Amniotic epithelial cell (primary cell): ENCODE measurements around the gene CELF2.

Source experiments
- DNase-seq: peaks from one replicate; pipeline ENCODE4 v3.0.0-alpha.2; 2010; ENCODE audit warnings: low read depth

The CELF2 gene

DNA sequence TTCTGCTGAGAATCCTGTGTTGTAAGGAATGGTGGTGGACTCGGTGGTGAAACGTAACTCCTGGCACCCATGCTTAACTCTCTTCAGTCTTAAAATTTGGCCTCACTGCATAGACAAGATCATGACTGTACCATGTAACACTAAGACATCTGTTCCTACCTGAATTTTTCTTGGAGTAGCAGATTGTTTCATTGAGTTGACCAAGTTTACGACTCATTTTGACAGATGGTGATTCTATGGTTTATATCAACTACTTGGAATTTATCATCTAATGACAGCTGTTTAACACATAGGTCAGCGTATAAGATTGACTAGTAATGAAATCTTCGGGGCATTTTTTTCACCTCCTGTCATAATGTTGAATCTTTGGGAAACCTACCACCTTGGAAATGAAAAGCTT, 184.2 kb downstream of the CELF2 start:
- no peak for DNase-seq

GRCh38 chr10:11204351-11204942, 186.8 kb downstream of the CELF2 start:
- no peak for DNase-seq

GRCh38 chr10:11205030-11205772, 187.5 kb downstream of the CELF2 start:
- DNase-seq = no peak

GRCh38 chr10:11206676-11207559, 189.2 kb downstream of the CELF2 start:
- DNase-seq = no peak

DNA sequence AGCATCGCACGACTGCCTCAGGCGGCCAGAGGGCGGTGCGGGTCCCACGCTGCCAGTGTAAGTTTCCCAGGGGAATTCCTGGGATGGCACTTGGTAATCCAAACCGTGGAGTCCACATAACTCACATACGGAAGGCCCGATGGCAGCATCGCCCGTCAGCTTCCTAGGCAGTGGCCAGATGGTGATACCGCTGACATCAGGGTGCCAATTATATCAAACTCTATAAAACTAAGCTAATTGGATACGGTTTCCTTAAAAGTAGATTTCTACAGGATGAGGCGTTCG, 189.8 kb downstream of the CELF2 start:
- DNase-seq = no peak

GRCh38 chr10:11208243-11208642, 190.6 kb downstream of the CELF2 start:
- no peak for DNase-seq

DNA sequence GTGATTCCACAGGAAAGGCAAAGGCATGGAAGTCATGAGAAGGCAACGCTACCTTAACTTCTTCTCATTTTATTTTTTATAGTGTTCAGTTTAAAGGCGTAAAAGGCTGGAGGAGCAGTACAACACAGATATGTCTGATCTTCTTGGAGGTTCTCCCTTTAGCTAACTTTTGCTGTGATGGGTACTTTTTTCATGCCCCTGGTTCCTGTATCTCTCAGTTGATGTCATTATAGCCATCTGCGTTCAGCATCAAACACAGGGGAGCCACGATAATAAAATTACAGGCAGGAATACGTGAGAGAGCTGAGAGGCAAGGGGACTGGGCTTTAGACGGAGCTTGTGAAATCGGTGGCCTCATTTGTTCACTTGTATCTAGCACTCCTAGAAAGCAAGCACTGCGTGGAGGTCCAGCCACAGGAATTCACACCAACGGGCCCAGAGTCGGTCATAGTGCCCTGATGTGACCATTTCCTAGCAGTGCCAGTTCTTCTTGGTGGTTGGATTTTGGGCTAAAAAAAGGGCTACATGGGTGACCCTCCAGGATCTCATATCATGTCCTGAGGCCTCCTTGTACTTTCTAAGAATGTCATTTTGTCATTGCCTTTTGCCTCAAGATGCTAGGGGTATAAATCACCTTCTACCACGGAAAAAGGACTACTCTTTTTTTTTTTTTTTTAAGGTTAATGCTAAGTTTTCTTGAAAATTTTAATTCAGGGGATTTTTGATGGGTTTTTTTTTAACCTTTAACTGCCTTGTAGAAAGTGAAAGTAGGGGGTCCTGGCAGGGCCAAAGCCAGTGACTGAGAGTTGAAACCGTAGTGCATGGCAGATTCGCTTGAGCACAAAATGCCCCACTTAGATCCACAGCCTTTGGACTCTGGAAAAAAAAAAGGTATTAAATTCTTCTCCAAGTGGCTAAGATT, 191.5 kb downstream of the CELF2 start:
- DNase-seq = no peak

- DNase-seq = no peak
Measured at GRCh38 chr10:11209830-11210181, 192.1 kb downstream of the CELF2 start.

GRCh38 chr10:11210211-11210922, 192.7 kb downstream of the CELF2 start:
- DNase-seq = no peak

GRCh38 chr10:11212288-11213085, 194.8 kb downstream of the CELF2 start:
- no peak for DNase-seq

DNA sequence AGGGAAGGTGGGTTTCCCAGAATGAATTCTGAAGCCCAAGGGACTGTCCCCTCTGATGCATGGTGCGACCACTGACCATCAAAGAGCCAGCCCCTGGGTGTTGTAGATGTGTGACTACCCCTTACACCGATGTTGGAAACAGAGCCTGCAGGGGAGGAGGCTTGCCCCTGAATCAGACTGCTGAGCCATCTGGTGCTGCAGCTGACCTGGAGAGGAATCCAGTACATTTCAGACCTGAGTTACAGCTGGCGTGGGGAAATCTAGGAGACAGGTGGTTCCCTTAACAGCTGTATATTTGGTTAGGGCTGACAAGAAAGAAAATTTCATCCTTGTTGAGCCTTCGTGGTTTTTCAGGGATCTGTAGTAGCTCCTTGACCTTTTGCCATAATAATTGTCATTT, 195.5 kb downstream of the CELF2 start:
- DNase-seq = no peak

- no peak for DNase-seq
Measured at GRCh38 chr10:11214407-11214806, 196.7 kb downstream of the CELF2 start.

GRCh38 chr10:11215471-11215870, 197.8 kb downstream of the CELF2 start:
- DNase-seq = no peak

DNA sequence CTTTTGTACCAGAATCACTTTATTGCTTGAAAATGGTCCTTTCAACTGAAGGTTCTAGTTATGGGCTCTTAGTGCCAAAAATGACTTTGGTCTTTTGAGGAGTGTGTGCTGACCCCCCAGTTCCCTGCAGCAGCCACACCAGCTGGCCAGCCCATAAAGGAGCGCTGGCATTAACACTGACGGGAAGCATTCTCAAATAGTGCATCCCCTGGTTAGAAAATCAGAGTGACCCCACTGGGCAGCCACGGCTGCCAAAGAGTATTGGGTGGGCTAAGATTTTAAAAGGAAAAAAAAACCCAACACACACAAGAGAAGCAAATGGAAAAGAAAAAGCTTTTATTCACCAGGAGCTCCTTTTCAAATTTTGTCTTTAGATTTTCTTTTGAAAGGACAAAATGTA, 199.8 kb downstream of the CELF2 start:
- DNase-seq = no peak

DNA sequence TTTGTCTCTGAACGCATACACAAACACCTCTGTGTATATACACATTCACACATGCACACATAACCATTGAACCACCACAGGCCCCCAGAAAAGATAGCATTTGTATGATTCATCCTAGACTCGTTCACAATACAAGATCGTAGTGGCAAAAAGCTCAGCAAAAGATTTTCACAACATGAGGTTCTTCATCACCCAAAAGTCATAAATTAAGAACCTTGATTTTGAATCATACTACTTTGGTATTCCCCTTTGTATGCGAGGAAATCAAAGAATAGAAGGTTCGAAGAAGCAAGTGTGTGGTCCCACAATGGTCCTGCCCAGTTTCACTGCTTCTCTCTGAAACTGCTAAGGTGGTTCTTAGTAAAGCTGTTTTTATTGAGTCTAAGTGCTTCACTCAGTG, 200.7 kb downstream of the CELF2 start:
- DNase-seq = no peak

DNA sequence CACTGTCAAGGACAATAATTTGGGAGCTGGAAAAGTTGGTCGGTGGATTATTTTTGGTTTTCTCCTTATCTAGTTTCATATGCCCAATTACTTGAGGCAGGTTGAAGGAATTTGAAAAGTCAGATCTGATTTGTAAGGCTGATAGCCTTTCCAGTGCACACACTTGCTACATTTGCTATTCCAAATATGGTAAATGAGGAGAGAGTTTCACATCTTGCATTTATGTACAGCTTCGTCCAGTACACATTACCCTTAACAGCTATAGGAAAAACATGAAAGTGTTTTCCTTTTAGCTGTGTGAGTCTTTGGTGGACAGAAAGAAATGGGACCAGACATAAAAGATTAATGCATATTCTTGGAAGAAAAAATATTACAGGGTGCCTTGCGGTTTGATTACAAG, 201.8 kb downstream of the CELF2 start:
- no peak for DNase-seq

DNA sequence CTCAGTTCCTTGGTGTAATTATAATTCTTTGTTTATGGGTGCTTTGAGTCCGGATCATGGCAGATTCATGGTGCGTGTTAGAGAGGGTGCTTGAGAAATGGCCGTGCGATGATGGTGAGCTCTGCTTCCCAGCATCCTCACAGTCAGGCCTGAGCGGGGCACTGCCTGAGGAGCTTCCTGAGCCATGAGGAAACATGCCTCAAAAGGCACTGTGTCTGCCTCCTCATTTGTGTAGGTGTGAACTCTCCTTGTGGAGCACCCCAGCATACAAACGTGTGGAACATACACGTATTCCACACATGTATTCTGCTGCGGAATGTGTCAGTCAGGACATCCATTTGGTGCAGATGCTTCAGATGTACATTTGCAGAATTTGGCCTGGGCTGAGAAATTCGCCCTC, 205.4 kb downstream of the CELF2 start:
- no peak for DNase-seq

DNA sequence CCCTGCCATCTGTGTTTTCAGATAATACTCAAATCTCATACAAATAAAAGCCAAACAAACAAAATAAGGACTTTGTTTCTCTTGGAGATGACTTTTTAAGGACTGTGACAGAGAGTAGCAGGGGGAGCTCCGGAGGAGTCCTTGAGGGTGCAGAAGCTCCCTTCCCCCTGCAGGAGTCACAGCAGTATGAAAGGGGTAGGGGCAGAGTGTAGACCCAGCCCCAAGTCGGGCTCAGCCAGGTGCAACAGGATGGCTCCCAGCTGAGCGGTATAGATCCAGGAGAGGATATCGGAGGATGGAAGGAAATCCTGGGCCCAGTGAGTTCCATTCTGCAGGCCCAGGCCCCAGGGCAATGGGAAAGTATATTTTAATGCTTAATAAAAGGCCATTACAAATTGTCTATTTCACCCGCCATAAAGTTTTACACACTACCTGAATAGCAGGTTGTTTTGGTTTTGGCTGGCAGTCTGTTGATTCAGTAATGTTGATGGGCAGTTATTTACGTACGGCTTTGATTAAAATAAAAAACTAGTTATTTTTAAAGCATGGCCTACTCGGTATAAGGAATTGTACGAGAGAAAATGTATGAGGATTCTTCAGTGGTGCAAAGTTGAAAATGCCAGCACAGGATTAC, 206.0 kb downstream of the CELF2 start:
- DNase-seq = no peak

GRCh38 chr10:11224321-11224720, 206.6 kb downstream of the CELF2 start:
- DNase-seq = no peak

DNA sequence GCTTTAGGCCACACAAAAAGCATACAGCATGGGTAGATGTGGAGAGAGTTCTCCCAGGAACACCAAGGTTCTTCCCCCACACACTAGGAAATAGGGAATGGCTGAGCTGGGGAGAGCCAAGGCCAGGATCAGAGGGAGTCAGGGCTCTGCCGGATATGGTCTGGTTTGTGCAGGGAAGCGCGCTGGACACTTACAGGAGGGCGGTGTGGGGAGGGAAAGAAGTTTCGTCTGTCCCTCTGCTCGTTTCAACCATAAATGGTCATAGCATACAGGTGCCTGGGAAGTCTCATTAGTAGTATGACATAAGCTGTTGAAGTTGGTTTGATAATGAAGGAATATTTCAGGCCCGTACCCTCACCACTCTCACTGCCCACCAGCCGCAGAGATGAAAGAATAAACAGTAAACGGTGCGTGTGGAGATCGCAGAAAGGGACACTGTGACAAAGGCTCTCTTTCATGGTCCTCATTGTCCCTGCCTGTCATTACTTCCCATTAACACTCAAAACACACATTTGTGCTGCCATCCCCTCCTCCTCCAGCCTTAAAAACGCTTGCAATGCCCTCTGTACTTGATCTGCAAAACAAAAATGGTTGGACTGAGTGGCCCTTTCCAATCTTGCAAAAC, 207.2 kb downstream of the CELF2 start:
- DNase-seq = no peak
